KMS-11 (cell line): ENCODE data around the gene ZNF629.

Experiments used
- H2AFZ ChIP-seq: fragments of 200-600 bp; sonication (generic); 2 replicates; pipeline ENCODE4 v1.6.1; 2016; ENCODE audit warnings: antibody characterized with exemption, mixed run types, low read depth
- H3K27ac ChIP-seq: fragments of 200-600 bp; sonication (generic); 2 replicates; pipeline ENCODE4 v1.6.1; 2016; ENCODE audit warnings: mild to moderate bottlenecking, mixed run types
- H3K27me3 ChIP-seq: fragments of 200-600 bp; sonication (generic); 2 replicates; pipeline ENCODE4 v1.6.1; 2017; ENCODE audit warnings: mild to moderate bottlenecking, low read depth, mixed run types, moderate library complexity; ENCODE audit not compliant: insufficient read depth
- H3K36me3 ChIP-seq: fragments of 200-600 bp; sonication (generic); 2 replicates; pipeline ENCODE4 v1.6.1; 2017; ENCODE audit warnings: mild to moderate bottlenecking, mixed run types; ENCODE audit not compliant: insufficient read depth
- H3K4me1 ChIP-seq: fragments of 200-600 bp; sonication (generic); 2 replicates; pipeline ENCODE4 v1.6.1; 2016; ENCODE audit warnings: mild to moderate bottlenecking, low read depth, mixed run types; ENCODE audit not compliant: poor library complexity, severe bottlenecking
- H3K4me2 ChIP-seq: fragments of 200-600 bp; sonication (generic); 2 replicates; pipeline ENCODE4 v1.7.0; 2016; ENCODE audit warnings: mild to moderate bottlenecking, mixed run types
- H3K4me3 ChIP-seq: fragments of 200-600 bp; sonication (generic); IDR thresholded peaks from 2 replicates; pipeline ENCODE4 v1.6.1; 2017; ENCODE audit warnings: low read depth, low read length, mixed read lengths; ENCODE audit not compliant: insufficient read depth
- H3K79me2 ChIP-seq: fragments of 200-600 bp; sonication (generic); 2 replicates; pipeline ENCODE4 v1.6.1; 2016; ENCODE audit warnings: low read depth, mixed run types; ENCODE audit not compliant: insufficient read depth
- H3K9ac ChIP-seq: fragments of 200-600 bp; sonication (generic); 2 replicates; pipeline ENCODE4 v1.6.1; 2016; ENCODE audit warnings: mild to moderate bottlenecking, mixed run types
- H4K20me1 ChIP-seq: fragments of 200-600 bp; sonication (generic); 2 replicates; pipeline ENCODE4 v1.6.1; 2016; ENCODE audit warnings: mild to moderate bottlenecking, mixed run types; ENCODE audit not compliant: insufficient read depth
- TF ChIP-seq, protein P1 (sequence below): fragments of 200-600 bp; sonication (generic); conservative IDR thresholded peaks from 2 replicates; pipeline ENCODE4 v1.6.1; 2017; ENCODE audit warnings: low read depth, mild to moderate bottlenecking, antibody characterized with exemption, low read length, moderate library complexity, mixed read lengths

Gene ZNF629

DNA sequence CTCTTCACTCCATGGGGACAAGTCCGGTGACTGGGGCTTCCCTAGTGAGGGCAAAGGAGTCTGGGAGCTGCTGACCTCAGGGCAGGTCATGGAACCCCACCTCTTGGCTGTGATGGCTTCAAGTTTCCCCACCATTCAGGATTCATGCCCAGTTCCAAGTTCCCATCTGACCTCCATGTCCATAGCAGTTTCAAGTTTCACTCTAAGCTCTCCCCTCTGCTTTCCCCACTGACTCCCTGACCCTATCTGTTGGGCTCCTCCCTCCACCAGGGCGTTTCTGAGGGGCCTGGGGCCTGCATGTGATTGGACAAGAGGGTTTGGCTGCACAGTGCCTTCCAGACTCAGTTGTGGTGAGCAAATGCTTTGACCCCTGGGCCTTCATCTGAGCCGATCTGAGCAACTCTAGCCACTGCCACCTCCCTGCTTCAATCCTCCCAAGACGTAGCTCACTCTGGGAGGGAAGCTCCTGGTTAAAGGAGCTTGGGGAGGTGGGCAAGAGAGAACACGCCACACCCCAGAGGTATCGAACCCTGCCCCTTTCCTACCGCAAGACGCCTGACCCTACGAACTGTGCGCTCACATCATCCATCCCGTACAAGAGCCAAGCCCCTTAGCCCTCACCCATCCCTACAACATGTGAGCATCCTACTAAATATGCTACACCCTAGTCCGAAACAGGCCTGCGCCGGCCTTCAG lies 8.3 kb downstream of the ZNF629 start:
- TF ChIP-seq, protein P1, sequence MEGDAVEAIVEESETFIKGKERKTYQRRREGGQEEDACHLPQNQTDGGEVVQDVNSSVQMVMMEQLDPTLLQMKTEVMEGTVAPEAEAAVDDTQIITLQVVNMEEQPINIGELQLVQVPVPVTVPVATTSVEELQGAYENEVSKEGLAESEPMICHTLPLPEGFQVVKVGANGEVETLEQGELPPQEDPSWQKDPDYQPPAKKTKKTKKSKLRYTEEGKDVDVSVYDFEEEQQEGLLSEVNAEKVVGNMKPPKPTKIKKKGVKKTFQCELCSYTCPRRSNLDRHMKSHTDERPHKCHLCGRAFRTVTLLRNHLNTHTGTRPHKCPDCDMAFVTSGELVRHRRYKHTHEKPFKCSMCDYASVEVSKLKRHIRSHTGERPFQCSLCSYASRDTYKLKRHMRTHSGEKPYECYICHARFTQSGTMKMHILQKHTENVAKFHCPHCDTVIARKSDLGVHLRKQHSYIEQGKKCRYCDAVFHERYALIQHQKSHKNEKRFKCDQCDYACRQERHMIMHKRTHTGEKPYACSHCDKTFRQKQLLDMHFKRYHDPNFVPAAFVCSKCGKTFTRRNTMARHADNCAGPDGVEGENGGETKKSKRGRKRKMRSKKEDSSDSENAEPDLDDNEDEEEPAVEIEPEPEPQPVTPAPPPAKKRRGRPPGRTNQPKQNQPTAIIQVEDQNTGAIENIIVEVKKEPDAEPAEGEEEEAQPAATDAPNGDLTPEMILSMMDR, result no peak

DNA sequence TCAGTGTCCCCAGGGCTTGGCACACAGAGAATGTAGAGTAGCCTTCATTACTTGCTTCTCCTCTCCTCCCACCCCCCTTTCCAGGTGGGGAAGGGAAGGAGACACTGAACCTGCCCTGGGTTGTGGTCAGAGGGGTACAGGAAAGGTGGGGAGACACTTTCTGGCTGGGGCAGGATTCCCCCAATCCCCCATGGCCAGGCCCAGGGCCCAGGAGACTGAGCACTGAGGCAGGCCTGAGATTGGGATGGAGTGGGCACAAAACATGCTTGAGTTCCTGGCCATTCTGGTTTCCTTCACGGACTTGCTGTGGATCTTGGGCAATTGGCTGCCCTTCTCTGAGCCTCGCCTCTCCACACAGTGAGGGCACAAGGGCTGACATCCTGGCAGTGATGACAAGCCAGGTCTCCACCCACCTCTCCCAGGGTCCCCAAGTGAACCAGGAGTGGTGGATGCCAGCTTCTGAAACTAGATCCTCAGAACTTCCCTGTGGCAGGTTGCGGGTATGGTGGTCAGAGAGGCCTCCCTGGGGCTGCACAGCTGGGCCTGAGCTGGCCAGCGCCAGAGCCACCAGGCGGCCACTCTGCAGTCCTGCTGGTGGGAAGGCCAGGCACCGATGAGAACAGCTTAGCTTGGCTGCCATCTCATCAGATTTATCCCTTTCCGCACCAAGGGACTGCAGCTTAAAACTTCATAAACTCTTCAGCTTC lies 9.3 kb downstream of the ZNF629 start:
- no peaks in the 10 kb centered on the region for H4K20me1 ChIP-seq
- H3K27me3 ChIP-seq, result no peaks in the 10 kb centered on the region
- no peak overlapping the region for H3K27ac ChIP-seq
- 0 out of 2 replicates have a peak, but pooled peaks cover 4% of the 10 kb centered on the region for H3K36me3 ChIP-seq
- no peaks in the 10 kb centered on the region for H3K4me1 ChIP-seq
- no peak overlapping the region for H2AFZ ChIP-seq
- TF ChIP-seq, protein P1, result no peak
- no peak overlapping the region for H3K4me2 ChIP-seq
- H3K4me3 ChIP-seq, result no peak overlapping the region
- no peaks in the 10 kb centered on the region for H3K79me2 ChIP-seq
- H3K9ac ChIP-seq, result no peak overlapping the region

More for the DNA sequence above, 8.3 kb downstream of the ZNF629 start:
- Histone ChIP-seq H3K79me2 (no peaks in the 10 kb centered on the region), H3K4me2 (no peak overlapping the region), H3K4me1 (no peaks in the 10 kb centered on the region), H3K27ac (no peak overlapping the region), H2AFZ (no peak overlapping the region), H3K9ac (no peak overlapping the region), H3K27me3 (no peaks in the 10 kb centered on the region), H3K4me3 (no peak overlapping the region), H4K20me1 (no peaks in the 10 kb centered on the region), H3K36me3 (no peaks in the 10 kb centered on the region)

DNA sequence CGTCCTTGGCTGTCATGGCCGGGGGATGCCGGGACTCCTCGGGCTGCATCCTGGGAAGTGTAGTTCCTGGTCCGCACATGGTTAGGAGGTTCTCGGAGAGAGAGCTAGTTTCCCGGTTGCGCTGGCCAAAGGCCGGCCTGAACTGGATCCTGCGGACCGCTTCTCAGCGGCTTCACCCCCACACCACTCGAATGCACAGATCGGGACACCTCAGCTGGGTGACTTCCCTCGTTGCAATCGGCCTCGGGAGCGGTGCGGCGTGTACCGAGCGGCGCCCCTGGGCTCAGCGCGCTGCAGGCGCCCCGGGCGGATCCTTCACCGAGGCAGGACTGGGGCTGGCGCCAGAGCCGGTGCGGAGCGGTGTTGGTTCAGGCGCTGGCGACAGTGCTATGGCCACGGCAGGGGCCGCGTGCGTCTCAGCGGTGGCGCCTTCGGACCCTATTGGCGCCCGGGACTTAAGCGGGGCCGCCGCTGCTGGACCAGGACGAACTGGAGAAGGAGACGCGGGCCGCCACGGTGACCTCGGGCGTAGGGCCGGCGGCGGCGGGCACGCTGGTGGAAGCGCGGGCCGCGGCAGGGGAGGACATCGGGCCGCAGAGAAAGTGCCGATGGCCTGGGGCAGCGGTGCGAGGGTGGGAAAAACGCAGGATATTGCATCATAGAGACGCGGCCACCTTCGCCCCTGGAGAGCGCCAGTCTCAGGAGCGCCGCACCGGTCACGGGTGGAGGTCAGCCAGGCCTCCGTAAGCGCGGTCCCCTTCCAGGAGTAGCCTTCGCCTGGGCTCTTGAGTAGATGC lies 11.4 kb downstream of the ZNF629 start:
- H3K27ac ChIP-seq, result no peak overlapping the region
- no peak overlapping the region for H3K4me2 ChIP-seq
- H3K4me1 ChIP-seq, result no peaks in the 10 kb centered on the region
- no peaks in the 10 kb centered on the region for H3K79me2 ChIP-seq
- H3K9ac ChIP-seq, result no peak overlapping the region
- no peak overlapping the region for H3K4me3 ChIP-seq
- peaks cover 4% of the 10 kb centered on the region; the same call in 1 of the 2 replicates for H3K36me3 ChIP-seq
- TF ChIP-seq, protein P1, result no peak
- no peaks in the 10 kb centered on the region for H4K20me1 ChIP-seq
- H3K27me3 ChIP-seq, result no peaks in the 10 kb centered on the region
- H2AFZ ChIP-seq, result no peak overlapping the region

DNA sequence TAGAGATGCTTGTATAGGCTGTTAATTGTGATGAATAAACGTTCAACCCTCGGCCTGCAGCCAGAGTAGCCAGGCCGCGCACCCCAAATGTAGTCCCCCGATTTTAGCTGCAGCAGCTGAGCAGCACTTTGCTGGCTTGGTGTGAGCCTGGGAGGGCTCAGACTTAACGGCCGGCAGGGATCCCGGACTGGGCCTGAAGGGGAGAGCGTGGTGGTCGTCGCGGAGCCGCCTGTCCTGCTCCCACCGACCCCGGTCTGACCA lies 11.9 kb downstream of the ZNF629 start:
- Histone ChIP-seq H3K79me2 (no peaks in the 10 kb centered on the region), H3K4me2 (no peak overlapping the region), H3K27me3 (no peaks in the 10 kb centered on the region), H2AFZ (no peak overlapping the region), H3K27ac (no peak overlapping the region), H3K4me3 (no peak overlapping the region), H3K9ac (no peak overlapping the region), H3K4me1 (no peaks in the 10 kb centered on the region), H4K20me1 (no peaks in the 10 kb centered on the region), H3K36me3 (peaks cover 4% of the 10 kb centered on the region; the same call in 1 of the 2 replicates)
- TF ChIP-seq, protein P1, result no peak
